Glomerular visceral epithelial cell (primary cell): Measurements from ENCODE around the gene DISP2.

ENCODE experiments used
- DNase-seq: peaks from one replicate; pipeline ENCODE4 v3.0.0-alpha.2; 2016; ENCODE audit errors: extremely low spot score

The DISP2 gene

DNA sequence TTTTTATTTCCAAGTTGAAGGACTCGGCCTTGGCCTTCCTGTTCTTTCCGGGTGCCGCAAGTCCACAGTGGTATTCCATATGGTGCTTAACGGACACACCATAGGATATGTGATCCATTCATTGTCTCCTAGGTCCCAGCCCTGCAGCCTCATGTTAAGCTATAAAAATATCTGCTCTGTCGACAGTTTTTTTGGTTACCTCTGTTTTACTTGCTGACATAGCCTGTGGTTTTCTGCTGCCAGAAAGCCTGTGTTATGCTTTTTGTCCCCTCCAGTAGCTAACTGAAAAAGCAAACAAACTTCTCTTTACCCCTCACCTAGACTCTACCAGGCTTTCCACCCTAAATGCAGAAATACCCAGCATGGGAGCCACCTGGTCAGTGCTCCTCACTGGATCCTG lies 29.3 kb upstream of the DISP2 start:
- no peak for DNase-seq

DNA sequence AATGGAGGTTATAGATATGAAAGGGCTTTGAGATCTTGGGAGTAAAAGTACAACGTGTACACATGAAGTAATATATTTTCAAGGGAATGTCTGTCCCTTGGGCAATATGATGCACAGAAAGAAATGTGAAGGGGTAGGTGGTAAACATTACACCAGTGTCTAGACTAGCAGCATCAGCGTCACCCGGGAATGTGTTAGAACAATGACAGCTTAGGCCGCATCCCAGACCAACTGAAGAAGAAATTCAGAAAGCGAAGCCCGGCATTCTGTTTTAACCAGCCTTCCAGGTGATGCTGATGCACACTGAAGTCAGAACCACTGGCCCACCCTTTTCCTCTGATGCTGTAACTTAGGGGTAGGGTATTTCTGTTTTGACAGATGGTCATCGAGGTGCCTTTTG lies 28.2 kb upstream of the DISP2 start:
- DNase-seq: no peak

- DNase-seq: no peak
Measured at GRCh38 chr15:40330368-40330836, 27.6 kb upstream of the DISP2 start.

- DNase-seq: no peak
Measured at GRCh38 chr15:40331026-40331425, 27.0 kb upstream of the DISP2 start.

DNA sequence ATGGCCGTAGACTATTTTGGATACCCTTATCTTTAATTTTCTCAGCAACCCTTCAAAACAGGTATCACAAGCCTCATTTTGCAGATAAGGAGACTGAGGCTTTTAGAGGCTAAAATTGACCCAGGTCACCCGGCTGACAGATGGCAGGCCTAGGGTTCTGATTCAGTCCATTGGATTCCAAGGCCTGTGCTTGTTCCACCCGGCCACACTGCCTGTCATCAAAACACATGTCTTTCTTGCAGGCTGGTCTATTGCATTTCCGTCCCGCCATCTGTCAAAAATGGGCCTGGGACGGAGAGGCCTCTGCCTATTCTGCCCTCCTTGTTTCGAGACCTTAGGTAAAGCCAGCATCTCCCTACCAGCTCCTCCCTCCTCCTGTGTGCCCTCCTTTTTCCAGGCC lies 26.4 kb upstream of the DISP2 start:
- no peak for DNase-seq

GRCh38 chr15:40332113-40332781 lies 25.8 kb upstream of the DISP2 start:
- DNase-seq: no peak

GRCh38 chr15:40333922-40334492 lies 24.0 kb upstream of the DISP2 start:
- DNase-seq: no peak

DNA sequence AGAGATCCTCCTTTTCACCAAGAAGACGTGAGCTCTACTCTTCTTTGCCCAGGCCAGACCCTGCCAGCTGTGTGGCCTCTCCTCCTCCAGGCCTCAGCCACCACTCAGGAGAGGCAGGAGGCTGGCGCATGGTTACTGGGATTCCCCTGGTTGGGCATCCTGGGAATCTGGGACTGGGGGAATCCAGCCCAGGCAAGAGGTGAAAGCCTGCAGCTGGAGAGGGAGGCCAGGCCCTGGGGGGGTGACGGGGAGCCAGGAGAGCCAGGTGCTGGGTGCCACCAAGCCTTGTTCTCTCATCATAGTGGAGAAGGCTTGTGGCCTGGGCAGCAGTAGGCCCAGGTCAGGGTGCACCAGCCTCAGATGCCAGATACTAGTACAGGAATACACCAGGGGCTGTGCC lies 23.5 kb upstream of the DISP2 start:
- DNase-seq: no peak

- DNase-seq: no peak
Measured at GRCh38 chr15:40334941-40335795, 22.9 kb upstream of the DISP2 start.

DNA sequence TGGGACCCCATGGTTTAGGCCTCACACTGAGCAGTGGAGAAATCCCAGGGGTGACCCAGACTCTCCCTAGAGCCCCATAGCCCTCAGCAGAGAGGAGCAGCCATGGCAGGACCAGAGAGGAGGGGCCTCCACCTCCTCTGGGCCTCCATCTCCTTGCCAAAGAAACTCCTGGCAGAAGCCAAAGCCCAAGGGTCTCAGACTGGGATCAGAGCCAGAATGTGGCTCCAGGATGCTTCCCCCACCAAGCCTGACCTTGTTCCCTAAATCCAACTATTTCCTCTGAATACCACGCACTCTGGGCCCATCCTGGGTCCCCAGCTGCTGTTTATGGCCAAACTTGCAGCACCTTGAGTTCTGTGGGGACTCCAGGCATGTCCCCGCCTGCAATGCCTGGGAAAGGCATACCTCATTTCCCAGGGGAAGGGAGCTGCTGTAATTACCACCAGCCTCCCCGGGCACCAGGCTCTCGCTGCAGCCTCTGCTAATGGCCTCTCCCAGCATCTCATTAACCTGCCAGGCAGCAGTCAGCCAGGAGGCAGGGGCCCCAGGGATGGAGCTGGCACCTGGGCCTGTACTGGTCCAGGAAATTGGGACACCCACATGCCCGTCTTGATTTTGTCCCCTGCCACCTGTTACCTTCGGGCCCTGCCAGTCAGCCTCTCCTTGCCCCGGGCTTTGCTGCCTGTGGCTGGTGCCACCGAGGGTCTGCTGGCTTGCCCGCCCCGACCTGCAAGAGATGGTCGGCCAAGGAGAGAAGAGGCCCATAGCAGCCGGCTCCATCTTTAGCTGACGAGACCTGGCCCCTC lies 21.9 kb upstream of the DISP2 start:
- no peak for DNase-seq

DNA sequence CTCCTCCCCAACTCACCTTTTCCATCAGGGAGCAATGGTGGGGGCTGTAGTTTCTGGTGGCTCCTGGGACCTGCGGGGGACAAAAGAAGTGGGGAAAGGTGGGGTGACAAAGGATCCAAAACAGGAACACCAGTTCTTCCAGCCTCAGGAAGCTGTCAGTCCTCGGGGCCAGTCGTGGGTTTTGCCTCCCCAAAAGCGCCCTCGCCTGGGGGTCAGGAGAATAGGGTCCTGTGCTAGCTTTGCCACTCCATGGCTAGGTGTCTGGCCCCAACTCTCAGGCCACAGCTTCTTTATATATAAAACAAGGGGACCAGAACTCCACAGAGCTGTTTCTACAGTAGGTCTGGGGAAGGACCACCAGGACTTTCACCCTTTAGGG lies 21.3 kb upstream of the DISP2 start:
- no peak for DNase-seq

DNA sequence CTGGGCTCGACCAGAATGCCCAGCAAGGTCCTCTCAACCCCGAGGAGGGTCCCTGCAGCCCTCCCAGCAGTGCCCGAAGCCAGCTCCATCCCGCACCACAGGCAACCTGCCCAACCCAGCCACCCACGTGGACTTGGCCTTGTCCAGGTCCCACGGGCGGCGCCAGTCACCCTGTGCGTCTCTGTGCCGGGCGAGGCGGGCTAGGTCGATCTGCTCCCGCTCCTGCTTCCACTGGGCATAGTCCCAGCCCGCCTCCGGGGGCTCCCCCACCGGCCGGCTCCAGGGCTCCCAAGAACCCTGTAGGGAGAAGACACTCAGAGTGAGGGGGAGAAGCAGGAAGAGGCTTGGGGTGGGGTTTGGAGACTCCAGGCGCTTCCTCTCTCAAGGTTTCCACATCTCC lies 20.4 kb upstream of the DISP2 start:
- no peak for DNase-seq

DNA sequence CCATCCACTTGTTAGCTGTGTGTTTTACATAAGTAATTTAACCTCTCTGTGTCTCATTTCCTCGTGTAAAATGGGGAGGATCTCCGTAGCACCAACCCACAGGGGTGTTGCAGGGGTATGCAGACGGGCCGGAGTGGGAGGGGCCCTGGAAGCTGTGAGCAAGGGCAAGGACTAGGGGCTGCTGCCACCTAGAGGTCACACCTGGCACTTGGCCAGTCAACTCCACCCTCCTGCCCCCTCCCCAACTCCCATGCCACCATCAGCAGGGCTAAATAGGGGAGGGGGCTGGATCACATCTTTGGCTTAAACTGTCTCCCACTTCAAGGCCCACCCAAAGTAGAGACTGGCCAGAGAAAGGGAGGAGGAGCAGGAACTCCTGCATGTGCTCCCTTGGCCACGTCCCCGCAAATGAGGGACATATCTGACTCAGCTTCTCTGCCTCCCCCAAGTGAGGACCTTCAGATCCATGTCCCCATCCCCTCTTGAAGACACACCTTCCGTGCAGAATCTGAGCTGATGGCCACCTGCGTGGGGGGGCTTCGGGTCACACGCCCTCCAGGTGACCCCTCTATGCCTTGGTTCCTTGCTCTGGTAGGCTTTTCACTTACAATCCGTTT lies 19.9 kb upstream of the DISP2 start:
- peak; percentile 83 for DNase-seq

- DNase-seq: peak; percentile 97
Measured at GRCh38 chr15:40338921-40339620, 18.9 kb upstream of the DISP2 start.

DNA sequence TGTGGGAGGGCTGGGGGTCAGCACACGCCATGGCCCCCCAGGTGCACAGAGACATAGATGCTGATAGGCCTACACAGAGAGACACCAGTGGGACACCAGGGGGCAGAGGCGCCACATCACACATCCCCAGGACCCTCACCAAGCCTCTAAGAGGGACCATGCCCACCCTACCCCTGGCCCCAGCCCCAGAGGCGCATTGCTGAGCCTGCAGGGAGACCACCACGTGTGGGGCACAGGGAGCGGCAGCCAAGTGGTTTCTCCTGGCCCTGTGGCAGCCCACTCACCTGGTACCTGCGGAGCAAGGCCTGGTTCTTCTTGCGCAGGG lies 18.4 kb upstream of the DISP2 start:
- DNase-seq: no peak

- peak; percentile 60 for DNase-seq
Measured at GRCh38 chr15:40340038-40340739, 17.8 kb upstream of the DISP2 start.

GRCh38 chr15:40340740-40341400 lies 17.1 kb upstream of the DISP2 start, which contains the start of gene CCDC9B:
Gene CCDC9B (minus strand): TSS chr15:40340939. CDS start chr15:40340819, 120 bp downstream.
- peak; percentile 91 for DNase-seq

GRCh38 chr15:40342416-40343320 lies 15.4 kb upstream of the DISP2 start:
- no peak for DNase-seq

DNA sequence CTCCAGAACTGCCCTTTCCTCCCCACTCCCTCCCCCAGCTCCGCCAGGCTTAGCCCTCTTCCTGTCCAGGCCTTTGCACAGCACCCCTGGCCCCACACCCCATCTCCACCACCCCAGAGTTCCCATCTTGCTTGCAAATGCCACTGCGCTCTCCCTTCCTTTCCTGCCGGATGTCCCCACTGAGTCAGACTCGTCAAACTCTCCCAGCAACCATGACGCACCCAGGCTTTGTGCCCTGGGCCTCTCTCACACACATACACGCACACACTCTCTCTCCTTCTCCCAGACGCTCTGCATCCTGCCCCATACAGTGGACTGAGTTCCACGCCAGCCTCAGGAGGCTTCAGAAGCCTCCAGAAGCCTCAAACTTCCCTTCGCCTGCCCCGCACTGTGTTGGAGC lies 14.5 kb upstream of the DISP2 start:
- DNase-seq: peak; percentile 91
